Mucosa of rectum (tissue), 2 donors: ENCODE data around the gene HP1BP3.

Experiments
- H3K27ac ChIP-seq, 2 donors: one replicate each; pipeline ENCODE4 v1.7.0; 2013; ENCODE audit warnings: inconsistent platforms in 2 of 2, low read depth in 2 of 2, low read length in 2 of 2
- H3K27me3 ChIP-seq, 2 donors: one replicate each; pipeline ENCODE4 v1.7.0; 2013; ENCODE audit warnings: low read length in 2 of 2; ENCODE audit not compliant: control insufficient read depth in 2 of 2, insufficient read depth in 2 of 2
- H3K36me3 ChIP-seq, 2 donors: one replicate each; pipeline ENCODE4 v1.7.0; 2013; ENCODE audit warnings: low read length in 2 of 2; ENCODE audit not compliant: control insufficient read depth in 2 of 2, insufficient read depth in 2 of 2
- H3K4me1 ChIP-seq, 2 donors: one replicate each; pipeline ENCODE4 v1.7.0; 2013; ENCODE audit warnings: low read length in 2 of 2, mild to moderate bottlenecking in 1 of 2; ENCODE audit not compliant: control insufficient read depth in 2 of 2, insufficient read depth in 2 of 2
- H3K4me3 ChIP-seq, 2 donors: one replicate each; pipeline ENCODE4 v1.7.0; 2013; ENCODE audit warnings: low read length in 2 of 2
- H3K9ac ChIP-seq, 2 donors: one replicate each; pipeline ENCODE4 v1.7.0; 2013; ENCODE audit warnings: low read length in 2 of 2, low read depth in 1 of 2, mild to moderate bottlenecking in 1 of 2
- H3K9me3 ChIP-seq, 2 donors: one replicate each; pipeline ENCODE4 v1.7.0; 2013; ENCODE audit warnings: low read length in 2 of 2; ENCODE audit not compliant: control insufficient read depth in 2 of 2
- donor health status: healthy.
- donor health status: Normal muscosa, but diverticular disease.

The HP1BP3 gene

DNA sequence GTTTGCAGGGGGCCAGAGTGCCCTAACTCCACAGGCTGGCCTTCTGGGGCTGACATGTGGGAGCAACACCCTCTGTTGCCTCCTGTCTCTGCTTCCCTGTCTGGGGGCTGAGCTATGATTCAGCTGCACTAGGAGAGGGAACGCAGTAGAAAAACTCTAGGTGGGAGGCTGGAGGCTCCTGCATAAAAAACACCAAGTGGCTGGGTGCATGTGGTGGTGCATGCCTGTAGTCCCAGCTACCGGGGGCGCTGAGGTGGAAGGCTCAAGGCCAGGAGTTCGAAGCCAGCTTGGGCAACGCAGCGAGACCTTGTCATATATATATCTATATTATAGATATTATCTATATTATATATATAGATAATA lies 74.9 kb downstream of the HP1BP3 start:
- Histone ChIP-seq H3K9me3 (no peaks in the 10 kb centered on the region), H3K4me3 (no peak overlapping the region), H3K4me1 (peaks cover 0 to under 1% of the 10 kb centered on the region in 2 donors), H3K27me3 (peaks cover 7 to 8% of the 10 kb centered on the region in 2 donors), H3K27ac (no peak overlapping the region), H3K9ac (no peak overlapping the region), H3K36me3 (no peaks in the 10 kb centered on the region)

- Histone ChIP-seq H3K27me3 (peaks cover 4 to 5% of the 10 kb centered on the region in 2 donors), H3K4me3 (no peak overlapping the region), H3K9ac (no peak overlapping the region), H3K9me3 (no peaks in the 10 kb centered on the region), H3K36me3 (no peaks in the 10 kb centered on the region), H3K4me1 (no peaks in the 10 kb centered on the region), H3K27ac (no peak overlapping the region)
These were observed 75.6 kb downstream of the HP1BP3 start for GRCh38 chr1:20711285-20712214.

- Histone ChIP-seq H3K27me3 (no peaks in the 10 kb centered on the region), H3K4me3 (no peak overlapping the region), H3K9ac (no peak overlapping the region), H3K36me3 (no peaks in the 10 kb centered on the region), H3K27ac (no peak overlapping the region), H3K4me1 (no peaks in the 10 kb centered on the region), H3K9me3 (no peaks in the 10 kb centered on the region)
These were observed 76.4 kb downstream of the HP1BP3 start for GRCh38 chr1:20710469-20711284.

GRCh38 chr1:20709868-20710267 lies 77.2 kb downstream of the HP1BP3 start:
- H3K4me1 ChIP-seq = no peaks in the 10 kb centered on the region
- no peaks in the 10 kb centered on the region for H3K27me3 ChIP-seq
- H3K4me3 ChIP-seq = no peak overlapping the region
- H3K27ac ChIP-seq = no peak overlapping the region
- no peaks in the 10 kb centered on the region for H3K36me3 ChIP-seq
- no peak overlapping the region for H3K9ac ChIP-seq
- H3K9me3 ChIP-seq = no peaks in the 10 kb centered on the region

DNA sequence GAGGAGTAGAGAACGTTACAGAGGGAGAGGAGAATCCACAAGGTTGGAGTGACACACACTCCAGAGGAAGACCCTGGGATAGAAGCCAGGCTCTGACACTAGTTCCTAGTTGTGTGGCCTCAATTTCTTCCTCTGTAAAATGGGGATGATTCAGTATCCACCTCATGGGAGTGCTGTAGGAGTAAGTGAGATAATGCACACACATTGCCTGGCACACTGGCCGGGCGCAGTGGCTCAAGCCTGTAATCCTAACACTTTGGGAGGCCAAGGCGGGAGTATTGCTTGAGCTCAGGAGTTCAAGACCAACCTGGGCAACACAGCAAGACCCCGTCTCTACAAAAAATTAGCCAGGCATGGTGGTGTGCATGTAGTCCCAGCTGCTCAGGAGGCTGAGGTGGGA lies 78.2 kb downstream of the HP1BP3 start:
- no peaks in the 10 kb centered on the region for H3K9me3 ChIP-seq
- no peaks in the 10 kb centered on the region for H3K27me3 ChIP-seq
- H3K4me1 ChIP-seq = no peaks in the 10 kb centered on the region
- H3K27ac ChIP-seq = no peak overlapping the region
- H3K9ac ChIP-seq = no peak overlapping the region
- no peak overlapping the region for H3K4me3 ChIP-seq
- H3K36me3 ChIP-seq = no peaks in the 10 kb centered on the region

GRCh38 chr1:20708057-20708456 lies 79.0 kb downstream of the HP1BP3 start:
- no peaks in the 10 kb centered on the region for H3K9me3 ChIP-seq
- no peaks in the 10 kb centered on the region for H3K4me1 ChIP-seq
- no peak overlapping the region for H3K9ac ChIP-seq
- no peaks in the 10 kb centered on the region for H3K27me3 ChIP-seq
- no peak overlapping the region for H3K27ac ChIP-seq
- H3K4me3 ChIP-seq = no peak overlapping the region
- H3K36me3 ChIP-seq = no peaks in the 10 kb centered on the region

- Histone ChIP-seq H3K27ac (no peak overlapping the region), H3K27me3 (no peaks in the 10 kb centered on the region), H3K9me3 (no peaks in the 10 kb centered on the region), H3K4me1 (no peaks in the 10 kb centered on the region), H3K9ac (no peak overlapping the region), H3K4me3 (no peak overlapping the region), H3K36me3 (no peaks in the 10 kb centered on the region)
These were observed 80.3 kb downstream of the HP1BP3 start for GRCh38 chr1:20706841-20707240.

GRCh38 chr1:20705203-20705755 lies 81.8 kb downstream of the HP1BP3 start:
- H3K4me3 ChIP-seq = no peak overlapping the region
- no peak overlapping the region for H3K9ac ChIP-seq
- no peaks in the 10 kb centered on the region for H3K36me3 ChIP-seq
- no peaks in the 10 kb centered on the region for H3K4me1 ChIP-seq
- no peaks in the 10 kb centered on the region for H3K9me3 ChIP-seq
- no peaks in the 10 kb centered on the region for H3K27me3 ChIP-seq
- H3K27ac ChIP-seq = no peak overlapping the region

- H3K4me1 ChIP-seq = no peaks in the 10 kb centered on the region
- H3K27ac ChIP-seq = no peak overlapping the region
- no peaks in the 10 kb centered on the region for H3K27me3 ChIP-seq
- no peaks in the 10 kb centered on the region for H3K36me3 ChIP-seq
- no peaks in the 10 kb centered on the region for H3K9me3 ChIP-seq
- no peak overlapping the region for H3K9ac ChIP-seq
- H3K4me3 ChIP-seq = no peak overlapping the region
These were observed 82.5 kb downstream of the HP1BP3 start for GRCh38 chr1:20704390-20705202.
